Activated gamma-delta T cell treated with Interleukin-2 at 50 U/mL for 16 hours (primary cell): ENCODE results near the gene ITPR2.
"Not testable (repeated sequence)": the region's sequence is repeated elsewhere in the genome, so short reads cannot be mapped to it uniquely, and the experiment has no call there.

ENCODE experiments used
- DNase-seq: peaks from one replicate; pipeline ENCODE4 v3.0.0-alpha.2; 2020

Gene ITPR2

GRCh38 chr12:26832822-26833742 is at the start of gene ITPR2:
Gene ITPR2 (minus strand): TSS chr12:26833194. CDS start chr12:26832781, 413 bp downstream.
- DNase-seq, result peak; percentile 91

GRCh38 chr12:26880625-26881024 is 47.6 kb upstream of the ITPR2 start:
- no peak for DNase-seq

- no peak for DNase-seq
These were observed 45.7 kb upstream of the ITPR2 start for GRCh38 chr12:26878661-26879119.

- DNase-seq, result no peak
These were observed 41.7 kb upstream of the ITPR2 start for GRCh38 chr12:26874501-26875296.

GRCh38 chr12:26872625-26873024 is 39.6 kb upstream of the ITPR2 start:
- no peak for DNase-seq

- no peak for DNase-seq
These were observed 39.0 kb upstream of the ITPR2 start for GRCh38 chr12:26871985-26872384.

GRCh38 chr12:26870491-26871419 is 37.8 kb upstream of the ITPR2 start:
- DNase-seq, result no peak

- no peak for DNase-seq
These were observed 37.0 kb upstream of the ITPR2 start for GRCh38 chr12:26869908-26870459.

GRCh38 chr12:26869104-26869494 is 36.1 kb upstream of the ITPR2 start:
- no peak for DNase-seq

GRCh38 chr12:26868447-26869103 is 35.6 kb upstream of the ITPR2 start:
- no peak for DNase-seq

- DNase-seq, result no peak
These were observed 34.1 kb upstream of the ITPR2 start for GRCh38 chr12:26867080-26867479.

GRCh38 chr12:26863515-26863914 is 30.5 kb upstream of the ITPR2 start:
- no peak for DNase-seq

GRCh38 chr12:26862787-26863186 is 29.8 kb upstream of the ITPR2 start:
- DNase-seq, result not testable (repeated sequence)

- DNase-seq, result no peak
These were observed 28.7 kb upstream of the ITPR2 start for GRCh38 chr12:26861690-26862089.

GRCh38 chr12:26857465-26858176 is 24.6 kb upstream of the ITPR2 start:
- no peak for DNase-seq

- no peak for DNase-seq
These were observed 22.3 kb upstream of the ITPR2 start for GRCh38 chr12:26855337-26855736.

GRCh38 chr12:26854031-26854390 is 21.0 kb upstream of the ITPR2 start:
- DNase-seq, result no peak

- peak; percentile 72 for DNase-seq
These were observed 20.5 kb upstream of the ITPR2 start for GRCh38 chr12:26853303-26854030.

GRCh38 chr12:26851031-26851809 is 18.2 kb upstream of the ITPR2 start:
- DNase-seq, result no peak
